Colonic mucosa (tissue), 4 donors: ENCODE measurements around the gene MTX1. TPM values are rescaled to one million over a fixed set of nuclear protein-coding genes. Genes with fewer than 3 reads are reported as not detected.
A peak's percentile ranks its signal among the peaks of the same experiment; 100 is the strongest.

ENCODE experiments used
- DNase-seq: peaks from one replicate; pipeline ENCODE4 v3.0.0-alpha.2; 2020
- H3K27ac ChIP-seq: fragments of 200-600 bp; one replicate; pipeline ENCODE4 v1.8.0; 2021
- H3K27me3 ChIP-seq: fragments of 200-600 bp; one replicate; pipeline ENCODE4 v1.8.0; 2021
- H3K36me3 ChIP-seq: fragments of 200-600 bp; one replicate; pipeline ENCODE4 v1.8.0; 2021
- H3K4me1 ChIP-seq: fragments of 200-600 bp; one replicate; pipeline ENCODE4 v1.8.0; 2021; ENCODE audit warnings: mild to moderate bottlenecking
- H3K4me3 ChIP-seq: fragments of 200-600 bp; one replicate; pipeline ENCODE4 v1.8.0; 2021
- H3K9ac ChIP-seq, 2 donors: one replicate each; pipeline ENCODE4 v1.7.0; 2013; ENCODE audit warnings: control low read depth in 2 of 2, low read depth in 2 of 2, low read length in 2 of 2
- H3K9me3 ChIP-seq: fragments of 200-600 bp; one replicate; pipeline ENCODE4 v1.8.0; 2021
- CTCF ChIP-seq: fragments of 200-600 bp; IDR thresholded peaks from one replicate; pipeline ENCODE4 v1.8.0; 2022; ENCODE audit warnings: antibody characterized with exemption, mild to moderate bottlenecking
- intact Hi-C: fragments of 100-400 bp; cut with DNase I; formaldehyde crosslinking; loops from one replicate; pipeline ENCODE4 v1.14.1; 2022
- total RNA-seq, 2 donors: library from RNA; stranded (reverse); fragmentation: NEBNext Ultra II Directional in 1 of 2; extraction: Animal tissue kit (Norgen Biotek cat#: 25700) in 1 of 2; gene quantifications; one replicate each; pipeline ENCODE4 v1.2.1, GENCODE V29; 2021
- donor health status: healthy.
- donor health status: DM: no; HTN: no; CAD: no.
- donor health status: DM: no; HTN: no; CAD: no.

Gene MTX1
- total RNA-seq, 2 donors from 2014 or later, result 37.5 to 55.8 TPM

- TF ChIP-seq CTCF, result no peak
- intact Hi-C loops, result no loop called here
- no peaks in the 10 kb centered on the region for H3K36me3 ChIP-seq
- no peaks in the 10 kb centered on the region for H3K9me3 ChIP-seq
- no peak overlapping the region for H3K27ac ChIP-seq
- H3K27me3 ChIP-seq, result no peaks in the 10 kb centered on the region
- no peak overlapping the region for H3K4me3 ChIP-seq
- DNase-seq, result no peak
- no peak overlapping the region for H3K9ac ChIP-seq
- peaks cover 11% of the 10 kb centered on the region for H3K4me1 ChIP-seq
Measured at GRCh38 chr1:155181371-155182051, 27.0 kb upstream of the MTX1 start.

- intact Hi-C loops, result no loop called here
- DNase-seq, result no peak
- H3K36me3 ChIP-seq, result no peaks in the 10 kb centered on the region
- H3K9ac ChIP-seq, result no peak overlapping the region
- H3K4me1 ChIP-seq, result peaks cover 9% of the 10 kb centered on the region
- H3K27ac ChIP-seq, result no peak overlapping the region
- no peaks in the 10 kb centered on the region for H3K27me3 ChIP-seq
- no peaks in the 10 kb centered on the region for H3K9me3 ChIP-seq
- H3K4me3 ChIP-seq, result no peak overlapping the region
- TF ChIP-seq CTCF, result no peak
Measured at GRCh38 chr1:155182052-155182550, 26.4 kb upstream of the MTX1 start.

GRCh38 chr1:155183775-155184221 is 24.7 kb upstream of the MTX1 start:
- no peaks in the 10 kb centered on the region for H3K36me3 ChIP-seq
- TF ChIP-seq CTCF, result no peak
- H3K27ac ChIP-seq, result no peak overlapping the region
- no peak overlapping the region for H3K9ac ChIP-seq
- intact Hi-C loops, result no loop called here
- peaks cover 8% of the 10 kb centered on the region for H3K4me1 ChIP-seq
- no peaks in the 10 kb centered on the region for H3K9me3 ChIP-seq
- no peak for DNase-seq
- no peaks in the 10 kb centered on the region for H3K27me3 ChIP-seq
- H3K4me3 ChIP-seq, result no peak overlapping the region

- Histone ChIP-seq H3K27ac (peak overlapping the region; percentile 55), H3K9ac (peak overlapping the region in 1 of 2 donors; percentile 77), H3K4me3 (no peak overlapping the region), H3K27me3 (no peaks in the 10 kb centered on the region), H3K36me3 (no peaks in the 10 kb centered on the region), H3K9me3 (no peaks in the 10 kb centered on the region), H3K4me1 (peaks cover 8% of the 10 kb centered on the region)
- intact Hi-C loops, result no loop called here
- DNase-seq, result no peak
- no peak for TF ChIP-seq CTCF
Measured at GRCh38 chr1:155184351-155184811, 24.1 kb upstream of the MTX1 start.

GRCh38 chr1:155184835-155185782 is 23.4 kb upstream of the MTX1 start:
- Histone ChIP-seq H3K27me3 (no peaks in the 10 kb centered on the region), H3K27ac (peak overlapping the region; percentile 55), H3K4me3 (no peak overlapping the region), H3K9ac (peak overlapping the region; percentile 20 to 77), H3K36me3 (no peaks in the 10 kb centered on the region), H3K9me3 (no peaks in the 10 kb centered on the region), H3K4me1 (peaks cover 8% of the 10 kb centered on the region)
- DNase-seq, result peak; percentile 71
- TF ChIP-seq CTCF, result no peak
- intact Hi-C loops, result no loop called here
